Endothelial cell of umbilical vein (primary cell): ENCODE data around the gene PTPRO.

Source experiments
- CTCF ChIP-seq, 2 donors: IDR thresholded peaks; 1 replicate in 1 of 2; 2 replicates in 1 of 2; pipeline ENCODE4 v1.5.1; 2011; ENCODE audit warnings: low read length in 2 of 2, mild to moderate bottlenecking in 2 of 2, moderate library complexity in 2 of 2, control low read depth in 1 of 2, inconsistent platforms in 1 of 2, low read depth in 1 of 2; ENCODE audit not compliant: insufficient read depth in 1 of 2; ENCODE audit errors: extremely low read depth in 1 of 2
- EZH2 ChIP-seq: IDR thresholded peaks from 2 replicates; pipeline ENCODE4 v1.6.1; 2012; ENCODE audit warnings: borderline replicate concordance, low read depth, mild to moderate bottlenecking, moderate library complexity, low read length, inconsistent platforms; ENCODE audit not compliant: severe bottlenecking
- POLR2A ChIP-seq: IDR thresholded peaks from 2 replicates; pipeline ENCODE4 v1.6.1; 2012; ENCODE audit warnings: low read depth, mild to moderate bottlenecking, control low read depth, low read length

- TF ChIP-seq POLR2A (no peak), CTCF (IDR thresholded peaks at IDR 0.05; ENCODE audit: extremely low read depth in 1 of 2, insufficient read depth in 1 of 2, low read depth in 1 of 2, low read length in 2 of 2) (no peak), EZH2 (no peak)
Measured at GRCh38 chr12:15299947-15300346, 22.4 kb upstream of the PTPRO start.
